AG09319 (cell line): ENCODE results near the gene POFUT2.

Experiments used
- DNase-seq: peaks from one replicate; pipeline ENCODE4 v3.0.0-alpha.2; 2010; ENCODE audit warnings: low read depth; ENCODE audit errors: extremely low read depth
- CTCF ChIP-seq: IDR thresholded peaks from 2 replicates; pipeline ENCODE4 v1.5.1; 2011; ENCODE audit warnings: low read depth, mild to moderate bottlenecking, inconsistent platforms, low read length, moderate library complexity

Gene POFUT2

GRCh38 chr21:45333583-45334121 is 46.0 kb upstream of the POFUT2 start:
- no peak for TF ChIP-seq CTCF
- DNase-seq, result no peak

- TF ChIP-seq CTCF, result no peak
- DNase-seq, result no peak
Observed at GRCh38 chr21:45332981-45333582, 45.4 kb upstream of the POFUT2 start.

- TF ChIP-seq CTCF, result no peak
Observed at GRCh38 chr21:45332415-45332814, 44.7 kb upstream of the POFUT2 start.

GRCh38 chr21:45331531-45332147 is 43.9 kb upstream of the POFUT2 start:
- no peak for TF ChIP-seq CTCF
- no peak for DNase-seq

More at GRCh38 chr21:45332415-45332814, 44.7 kb upstream of the POFUT2 start:
- no peak for DNase-seq

GRCh38 chr21:45330851-45331261 is 43.2 kb upstream of the POFUT2 start:
- no peak for TF ChIP-seq CTCF
- DNase-seq, result no peak

GRCh38 chr21:45330075-45330781 is 42.5 kb upstream of the POFUT2 start:
- no peak for TF ChIP-seq CTCF
- DNase-seq, result no peak
